A549 (cell line): Measurements from ENCODE around the gene OR2T33. TPM values are rescaled to one million over a fixed set of nuclear protein-coding genes. Genes with fewer than 3 reads are reported as not detected.
"Not testable (repeated sequence)": the region's sequence is repeated elsewhere in the genome, so short reads cannot be mapped to it uniquely, and the experiment has no call there.

Source experiments
- ATAC-seq, 2 experiments: fragments of 200-7000 bp in 1 of 2; fragments of >200 bp in 1 of 2; cut with Nextera tagmentation in 1 of 2; cut with Tn5 transposase in 1 of 2; 3 replicates each; pipeline versions ENCODE4 v1.8.0 to v1.9.1; 2018 to 2020; ENCODE audit warnings: mild to moderate bottlenecking in 1 of 2, moderate library complexity in 1 of 2
- CTCF ChIA-PET: fragments of 300-600 bp; sonication (Branson Sonifier 250); formaldehyde crosslinking; extraction: SDS; loops from one replicate; lab custom pipeline; 2021; ENCODE audit warnings: antibody characterized with exemption, inconsistent platforms; lab: Yijun Ruan, JAX
- POLR2A ChIA-PET: fragments of 350-600 bp; formaldehyde crosslinking; extraction: SDS; loops from one replicate; lab custom pipeline; 2021; ENCODE audit warnings: antibody characterized with exemption, inconsistent platforms; lab: Yijun Ruan, JAX
- DNase-seq, 2 experiments: peaks; one replicate each; pipeline versions ENCODE4 v3.0.0 to v3.0.0-alpha.2; 2011 to 2016; ENCODE audit warnings: low read depth in 1 of 2, low spot score in 1 of 2
- FAIRE-seq: peaks from 2 replicates; lab custom pipeline; 2011; peaks lifted over from hg19 to GRCh38; lab: Jason Lieb, UNC
- H3K27ac ChIP-seq, 2 experiments: fragments of >200 bp; sonication (Bioruptor Twin); formaldehyde crosslinking; 3 replicates each; pipeline ENCODE4 v1.5.1; 2016 to 2017
- H3K4me1 ChIP-seq: fragments of >200 bp; sonication (Bioruptor Twin); formaldehyde crosslinking; 3 replicates; pipeline ENCODE4 v1.6.1; 2016
- H3K4me2 ChIP-seq: fragments of >200 bp; sonication (Bioruptor Twin); formaldehyde crosslinking; 3 replicates; pipeline ENCODE4 v1.6.1; 2016
- H3K4me3 ChIP-seq: fragments of >200 bp; sonication (Bioruptor Twin); formaldehyde crosslinking; 3 replicates; pipeline ENCODE4 v1.5.1; 2016
- H3K9me3 ChIP-seq: fragments of >200 bp; sonication (Bioruptor Twin); formaldehyde crosslinking; 3 replicates; pipeline ENCODE4 v1.6.1; 2016
- ATOH8 ChIP-seq: fragments of 250-450 bp; sonication (Bioruptor Pico); IDR thresholded peaks from 2 replicates; pipeline ENCODE4 v1.5.0; 2020; ENCODE audit warnings: low read depth, mild to moderate bottlenecking, moderate library complexity
- BCL3 ChIP-seq: fragments of >200 bp; sonication (Bioruptor Twin); formaldehyde crosslinking; IDR thresholded peaks from 3 replicates; pipeline ENCODE4 v1.6.1; 2016
- CEBPB ChIP-seq, 2 experiments: fragments of >200 bp in 1 of 2; sonication (Bioruptor Twin) in 1 of 2; formaldehyde crosslinking in 1 of 2; IDR thresholded peaks; 2 replicates each; pipeline ENCODE4 v1.6.1; 2012 to 2016
- CHD4 ChIP-seq: fragments of 200-600 bp; sonication (generic); IDR thresholded peaks from 2 replicates; pipeline ENCODE4 v1.6.1; 2016; ENCODE audit warnings: antibody characterized with exemption, mild to moderate bottlenecking, borderline replicate concordance
- EHF ChIP-seq: fragments of 250-450 bp; sonication (Bioruptor Pico); IDR thresholded peaks from 2 replicates; pipeline ENCODE4 v1.5.0; 2020; ENCODE audit warnings: mild to moderate bottlenecking
- ELK1 ChIP-seq: fragments of 150-350 bp; IDR thresholded peaks from 2 replicates; pipeline ENCODE4 v1.6.1; 2014; ENCODE audit warnings: low read depth, mild to moderate bottlenecking, low read length
- FOSB ChIP-seq: fragments of 250-450 bp; sonication (Bioruptor Pico); IDR thresholded peaks from 2 replicates; pipeline ENCODE4 v1.5.0; 2020; ENCODE audit warnings: mild to moderate bottlenecking, moderate library complexity
- GATA3 ChIP-seq: IDR thresholded peaks from 2 replicates; pipeline ENCODE4 v1.6.1; 2012; ENCODE audit warnings: borderline replicate concordance
- HES2 ChIP-seq: fragments of >200 bp; sonication (Bioruptor Twin); formaldehyde crosslinking; IDR thresholded peaks from 2 replicates; pipeline ENCODE4 v1.6.1; 2016
- HMGXB4 ChIP-seq: fragments of 250-450 bp; sonication (Bioruptor Pico); IDR thresholded peaks from 2 replicates; pipeline ENCODE4 v1.5.0; 2021; ENCODE audit warnings: mild to moderate bottlenecking, moderate library complexity, borderline replicate concordance
- HOXB5 ChIP-seq: fragments of 250-450 bp; sonication (Bioruptor Pico); IDR thresholded peaks from 2 replicates; pipeline ENCODE4 v1.5.0; 2020; ENCODE audit warnings: mild to moderate bottlenecking, moderate library complexity
- JUN ChIP-seq, 2 experiments: fragments of >200 bp; sonication (Bioruptor Twin); formaldehyde crosslinking; IDR thresholded peaks; 2 replicates in 1 of 2; 3 replicates in 1 of 2; pipeline ENCODE4 v1.6.1; 2016 to 2017
- JUNB ChIP-seq: fragments of >200 bp; sonication (Bioruptor Twin); formaldehyde crosslinking; IDR thresholded peaks from 2 replicates; pipeline ENCODE4 v1.6.1; 2016
- MAFK ChIP-seq: fragments of 450-650 bp; IDR thresholded peaks from 2 replicates; pipeline ENCODE4 v1.6.1; 2014; ENCODE audit not compliant: partially characterized antibody
- MAX ChIP-seq: IDR thresholded peaks from 2 replicates; pipeline ENCODE4 v1.6.1; 2012
- MYC ChIP-seq: IDR thresholded peaks from 2 replicates; pipeline ENCODE4 v1.6.1; 2012; ENCODE audit warnings: mild to moderate bottlenecking, inconsistent platforms, low read length, improper control_type of control experiment, borderline replicate concordance
- NFE2L2 ChIP-seq: fragments of 150-350 bp; conservative IDR thresholded peaks from 2 replicates; pipeline ENCODE4 v1.6.1; 2014; ENCODE audit warnings: low read length
- NPAS2 ChIP-seq: fragments of 250-450 bp; sonication (Bioruptor Pico); IDR thresholded peaks from 2 replicates; pipeline ENCODE4 v1.8.0; 2022; ENCODE audit warnings: mild to moderate bottlenecking, moderate library complexity, borderline replicate concordance
- RAD21 ChIP-seq, 2 experiments: fragments of >200 bp in 1 of 2; sonication (Bioruptor Twin) in 1 of 2; formaldehyde crosslinking in 1 of 2; IDR thresholded peaks in 1 of 2; conservative IDR thresholded peaks in 1 of 2; 2 replicates in 1 of 2; 3 replicates in 1 of 2; pipeline ENCODE4 v1.6.1; 2012 to 2018; ENCODE audit warnings: inconsistent platforms in 1 of 2
- RARB ChIP-seq: fragments of 250-450 bp; sonication (Bioruptor Pico); IDR thresholded peaks from 2 replicates; pipeline ENCODE4 v1.8.0; 2021; ENCODE audit warnings: mild to moderate bottlenecking, moderate library complexity
- RCOR1 ChIP-seq: fragments of 150-350 bp; IDR thresholded peaks from 2 replicates; pipeline ENCODE4 v1.6.1; 2014; ENCODE audit warnings: antibody characterized with exemption, low read length, low read depth
- REST ChIP-seq: fragments of 200-600 bp; sonication (generic); IDR thresholded peaks from 2 replicates; pipeline ENCODE4 v1.6.1; 2016; ENCODE audit warnings: antibody characterized with exemption, mild to moderate bottlenecking, moderate library complexity
- TP53 ChIP-seq: fragments of 250-450 bp; sonication (Bioruptor Pico); IDR thresholded peaks from 2 replicates; pipeline ENCODE4 v1.5.0; 2021; ENCODE audit warnings: mild to moderate bottlenecking, moderate library complexity
- ZFP36 ChIP-seq: fragments of 450-650 bp; IDR thresholded peaks from 2 replicates; pipeline ENCODE4 v1.6.1; 2014; ENCODE audit warnings: borderline replicate concordance; ENCODE audit not compliant: partially characterized antibody
- ZNF302 ChIP-seq: fragments of 250-450 bp; sonication (Bioruptor Pico); IDR thresholded peaks from 2 replicates; pipeline ENCODE4 v1.9.0; 2021; ENCODE audit warnings: inconsistent platforms, mild to moderate bottlenecking, moderate library complexity
- WGBS: methylation state at CpG from one replicate; pipeline ENCODE4 v1.1.6; 2017; ENCODE audit errors: missing lambda C conversion rate; 5-methylcytosine and 5-hydroxymethylcytosine counted together
- polyA plus RNA-seq, 4 experiments: library from polyadenylated mRNA; depleted of rRNA in 3 of 4; stranded (reverse); fragments of >200 nt; fragmentation: RNase III in 1 of 4; extraction: RNeasy Plus Mini Kit Qiagen cat#74134 plus additional on column Dnase treatment in 1 of 4; gene quantifications; 2 replicates in 3 of 4; 3 replicates in 1 of 4; pipeline ENCODE4 v1.2.3, GENCODE V29; 2011 to 2017

The OR2T33 gene
- polyA plus RNA-seq, 2 of the 4 experiments (the other 2 are of a cell fraction), result not detected

- no peaks in the 10 kb centered on the region for H3K4me1 ChIP-seq
- DNase-seq, result no peak
- no peak for FAIRE-seq
- H3K4me3 ChIP-seq, result no peak overlapping the region
- CTCF ChIA-PET, result no interaction called here
- 2% methylated on average over 6 of the region's 6 CpGs for WGBS
- ATAC-seq, result no peak
- H3K27ac ChIP-seq, result no peak overlapping the region
- POLR2A ChIA-PET, result no interaction called here
- TF ChIP-seq HES2 (no peak), MAX (no peak), ELK1 (no peak), GATA3 (no peak), NPAS2 (CRISPR knock-in tag) (no peak), ZNF302 (CRISPR knock-in tag) (no peak), BCL3 (no peak), FOSB (CRISPR knock-in tag) (no peak), MYC (no peak), EHF (no peak), JUNB (no peak), ZFP36 (no peak), RCOR1 (no peak), CEBPB (IDR thresholded peaks at IDR 0.05) (no peak), ATOH8 (no peak), CHD4 (no peak), RAD21 (conservative IDR thresholded peaks at IDR 0.05 in 1 of 2, IDR thresholded peaks at IDR 0.05 in 1 of 2) (no peak)
- H3K4me2 ChIP-seq, result no peak overlapping the region
- peaks cover 3% of the 10 kb centered on the region; the same call in 1 of the 3 replicates for H3K9me3 ChIP-seq
Observed at GRCh38 chr1:248288391-248288790, 10.6 kb upstream of the OR2T33 start.

- FAIRE-seq, H3K27ac ChIP-seq, H3K9me3 ChIP-seq, POLR2A ChIA-PET, ATAC-seq, DNase-seq, H3K4me3 ChIP-seq, CTCF ChIA-PET, H3K4me2 ChIP-seq, H3K4me1 ChIP-seq: not testable (repeated sequence)
- WGBS, result 39% methylated on average over 5 of the region's 16 CpGs
Observed at GRCh38 chr1:248273225-248273624, 4.6 kb downstream of the OR2T33 start.

GRCh38 chr1:248268178-248268577, 9.6 kb downstream of the OR2T33 start:
- ChIA-PET POLR2A (no interaction called here), CTCF (no interaction called here)
- Histone ChIP-seq H3K9me3 (0 out of 3 replicates have a peak, but pooled peaks cover 5% of the 10 kb centered on the region), H3K27ac (no peak overlapping the region), H3K4me1 (no peaks in the 10 kb centered on the region), H3K4me3 (no peak overlapping the region), H3K4me2 (no peak overlapping the region)
- ATAC-seq, result no peak
- 32% methylated on average over 4 of the region's 4 CpGs for WGBS
- DNase-seq, result no peak
- no peak for FAIRE-seq
- TF ChIP-seq HMGXB4 (no peak), NFE2L2 (no peak), RARB (no peak), HOXB5 (no peak), TP53 (no peak), MAFK (no peak), REST (no peak), JUN (IDR thresholded peaks at IDR 0.05) (no peak), CHD4 (no peak)
